22Rv1 (cell line): Measurements from ENCODE around the gene LHFPL6.

Experiments used
- ZFX ChIP-seq: fragments of 450-650 bp; IDR thresholded peaks from 2 replicates; pipeline ENCODE4 v1.6.1; 2017; ENCODE audit warnings: antibody characterized with exemption, borderline replicate concordance
- TF ChIP-seq, protein P1 (sequence below): fragments of 450-650 bp; IDR thresholded peaks from 2 replicates; pipeline ENCODE4 v1.5.1; 2017; ENCODE audit warnings: mild to moderate bottlenecking

DNA sequence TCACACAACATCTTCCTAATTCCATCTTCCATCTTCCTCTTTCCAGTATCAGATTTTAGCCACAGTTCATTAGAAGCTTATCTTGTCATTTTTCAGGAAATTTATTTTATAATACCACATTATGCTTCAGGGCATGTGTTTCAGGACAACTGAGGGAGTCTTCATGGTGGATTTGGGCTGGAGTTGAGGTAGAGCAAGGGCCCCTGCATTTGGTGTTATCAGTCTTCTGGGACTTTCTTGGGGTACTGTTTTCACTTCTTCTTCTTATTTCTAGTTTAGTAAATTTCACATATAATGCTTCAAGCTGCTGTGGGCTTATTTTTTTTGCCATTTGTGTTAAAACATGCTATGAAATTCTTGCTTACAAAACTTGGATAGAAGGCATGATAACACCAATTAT, 188.7 kb downstream of the LHFPL6 start:
- TF ChIP-seq, protein P1, sequence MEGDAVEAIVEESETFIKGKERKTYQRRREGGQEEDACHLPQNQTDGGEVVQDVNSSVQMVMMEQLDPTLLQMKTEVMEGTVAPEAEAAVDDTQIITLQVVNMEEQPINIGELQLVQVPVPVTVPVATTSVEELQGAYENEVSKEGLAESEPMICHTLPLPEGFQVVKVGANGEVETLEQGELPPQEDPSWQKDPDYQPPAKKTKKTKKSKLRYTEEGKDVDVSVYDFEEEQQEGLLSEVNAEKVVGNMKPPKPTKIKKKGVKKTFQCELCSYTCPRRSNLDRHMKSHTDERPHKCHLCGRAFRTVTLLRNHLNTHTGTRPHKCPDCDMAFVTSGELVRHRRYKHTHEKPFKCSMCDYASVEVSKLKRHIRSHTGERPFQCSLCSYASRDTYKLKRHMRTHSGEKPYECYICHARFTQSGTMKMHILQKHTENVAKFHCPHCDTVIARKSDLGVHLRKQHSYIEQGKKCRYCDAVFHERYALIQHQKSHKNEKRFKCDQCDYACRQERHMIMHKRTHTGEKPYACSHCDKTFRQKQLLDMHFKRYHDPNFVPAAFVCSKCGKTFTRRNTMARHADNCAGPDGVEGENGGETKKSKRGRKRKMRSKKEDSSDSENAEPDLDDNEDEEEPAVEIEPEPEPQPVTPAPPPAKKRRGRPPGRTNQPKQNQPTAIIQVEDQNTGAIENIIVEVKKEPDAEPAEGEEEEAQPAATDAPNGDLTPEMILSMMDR = no peak
- TF ChIP-seq ZFX = no peak
